ENCODE measurements around the gene SPATA18. TPM values are rescaled to one million over a fixed set of nuclear protein-coding genes. Genes with fewer than 3 reads are reported as not detected.
A peak's percentile ranks its signal among the peaks of the same experiment; 100 is the strongest.

The SPATA18 gene
- total and polyA plus RNA-seq, 12 donors = 0.16 to 2.0 (median 1.3) TPM

GRCh38 chr4:52116641-52117040 lies 65.5 kb downstream of the SPATA18 start:
- H3K27ac ChIP-seq = no peak overlapping the region
- no peak for TF ChIP-seq CTCF (IDR thresholded peaks at IDR 0.05)
- peaks cover 0 to 4% (median 0%) of the 10 kb centered on the region in 7 donors for H3K27me3 ChIP-seq
- H3K4me1 ChIP-seq = no peaks in the 10 kb centered on the region
- no peaks in the 10 kb centered on the region for H3K9me3 ChIP-seq
- no peak overlapping the region for H3K4me3 ChIP-seq
- WGBS, 2 donors = 82 to 85% methylated on average over 2 of the region's 2 CpGs
- H3K36me3 ChIP-seq = no peaks in the 10 kb centered on the region
- DNase-seq (no peak), ATAC-seq (no peak)
- intact Hi-C loops (cut with DNase I) = loop anchor here in 1 of 10 donors (10.0 kb wide), 1 partner anchor 58 kb away; no protein-coding TSS in a partner anchor

- no peak overlapping the region for H3K27ac ChIP-seq
- ATAC-seq = no peak
- H3K9me3 ChIP-seq = peaks cover 0 to 7% (median 0%) of the 10 kb centered on the region in 11 donors
- intact Hi-C loops (cut with DNase I) = no loop called here
- WGBS, 2 donors = 61 to 66% methylated on average over 3 of the region's 3 CpGs
- peaks cover 0 to 7% (median 0%) of the 10 kb centered on the region in 9 donors for H3K4me1 ChIP-seq
- no peak for DNase-seq
- no peaks in the 10 kb centered on the region for H3K36me3 ChIP-seq
- H3K27me3 ChIP-seq = peaks cover 0 to 10% (median 0%) of the 10 kb centered on the region in 7 donors
- H3K4me3 ChIP-seq = no peak overlapping the region
- TF ChIP-seq CTCF (IDR thresholded peaks at IDR 0.05) = no peak
Measured at GRCh38 chr4:52126226-52126625, 75.1 kb downstream of the SPATA18 start.

- Histone ChIP-seq H3K36me3 (no peaks in the 10 kb centered on the region), H3K4me3 (no peak overlapping the region), H3K4me1 (peaks cover 0 to 7% (median 0%) of the 10 kb centered on the region in 9 donors), H3K27ac (no peak overlapping the region), H3K27me3 (peaks cover 0 to 10% (median 0%) of the 10 kb centered on the region in 7 donors), H3K9me3 (peaks cover 0 to 7% (median 0%) of the 10 kb centered on the region in 11 donors)
- DNase-seq = no peak
- TF ChIP-seq CTCF (IDR thresholded peaks at IDR 0.05) = no peak
- intact Hi-C loops (cut with DNase I) = no loop called here
- WGBS, 2 donors = 61 to 67% methylated on average over 5 of the region's 5 CpGs
- ATAC-seq = peak in 1 of 8 donors; percentile 31
Measured at GRCh38 chr4:52126966-52127365, 75.9 kb downstream of the SPATA18 start.

- no peak for TF ChIP-seq CTCF (IDR thresholded peaks at IDR 0.05)
- intact Hi-C loops (cut with DNase I) = no loop called here
- WGBS, 2 donors = 73 to 74% methylated on average over 3 of the region's 3 CpGs
Measured at GRCh38 chr4:52135171-52135570, 84.1 kb downstream of the SPATA18 start.

More at GRCh38 chr4:52135171-52135570, 84.1 kb downstream of the SPATA18 start:
- Histone ChIP-seq H3K27ac (no peak overlapping the region), H3K4me1 (no peaks in the 10 kb centered on the region), H3K9me3 (peaks cover 0 to 2% (median 0%) of the 10 kb centered on the region in 11 donors), H3K27me3 (peaks cover 0 to 19% (median 0%) of the 10 kb centered on the region in 7 donors), H3K4me3 (no peak overlapping the region), H3K36me3 (no peaks in the 10 kb centered on the region)
- ATAC-seq (no peak), DNase-seq (no peak)

Measured in heart right ventricle (tissue), 16 donors.